Upper lobe of right lung (tissue), 1 donor: ENCODE results near the gene TRIM7. TPM values are rescaled to one million over a fixed set of nuclear protein-coding genes. Genes with fewer than 3 reads are reported as not detected.

Experiments used
- ATAC-seq: fragments of 200-7000 bp; cut with Tn5 transposase; one replicate; pipeline ENCODE4 v1.9.1; 2020; ENCODE audit warnings: mild to moderate bottlenecking, moderate library complexity
- DNase-seq: peaks from one replicate; pipeline ENCODE4 v3.0.0-alpha.2; 2020
- H3K27ac ChIP-seq: fragments of 200-600 bp; one replicate; pipeline ENCODE4 v1.8.0; 2022
- H3K27me3 ChIP-seq: fragments of 200-600 bp; one replicate; pipeline ENCODE4 v1.8.0; 2022; ENCODE audit warnings: mild to moderate bottlenecking
- H3K36me3 ChIP-seq: fragments of 200-600 bp; one replicate; pipeline ENCODE4 v1.8.0; 2022
- H3K4me1 ChIP-seq: fragments of 200-600 bp; one replicate; pipeline ENCODE4 v1.8.0; 2022
- H3K4me3 ChIP-seq: fragments of 200-600 bp; one replicate; pipeline ENCODE4 v1.8.0; 2022; ENCODE audit warnings: mild to moderate bottlenecking
- H3K9me3 ChIP-seq: fragments of 200-600 bp; one replicate; pipeline ENCODE4 v1.8.0; 2022
- CTCF ChIP-seq: fragments of 200-600 bp; IDR thresholded peaks from one replicate; pipeline ENCODE4 v1.8.0; 2022; ENCODE audit warnings: antibody characterized with exemption
- intact Hi-C: fragments of 100-400 bp; cut with DNase I; formaldehyde crosslinking; loops from one replicate; pipeline ENCODE4 v1.11.0; 2022
- total RNA-seq: library from RNA; stranded (reverse); fragmentation: NEBNext Ultra II Directional; extraction: Animal tissue kit (Norgen Biotek cat#: 25700); gene quantifications from one replicate; pipeline ENCODE4 v1.2.1, GENCODE V29; 2021
- donor health status: DM: no; HTN: yes; CAD: no; lungs with severe emphysema.

Gene TRIM7
- total RNA-seq, 1 donor from 2014 or later: 4.9 TPM

DNA sequence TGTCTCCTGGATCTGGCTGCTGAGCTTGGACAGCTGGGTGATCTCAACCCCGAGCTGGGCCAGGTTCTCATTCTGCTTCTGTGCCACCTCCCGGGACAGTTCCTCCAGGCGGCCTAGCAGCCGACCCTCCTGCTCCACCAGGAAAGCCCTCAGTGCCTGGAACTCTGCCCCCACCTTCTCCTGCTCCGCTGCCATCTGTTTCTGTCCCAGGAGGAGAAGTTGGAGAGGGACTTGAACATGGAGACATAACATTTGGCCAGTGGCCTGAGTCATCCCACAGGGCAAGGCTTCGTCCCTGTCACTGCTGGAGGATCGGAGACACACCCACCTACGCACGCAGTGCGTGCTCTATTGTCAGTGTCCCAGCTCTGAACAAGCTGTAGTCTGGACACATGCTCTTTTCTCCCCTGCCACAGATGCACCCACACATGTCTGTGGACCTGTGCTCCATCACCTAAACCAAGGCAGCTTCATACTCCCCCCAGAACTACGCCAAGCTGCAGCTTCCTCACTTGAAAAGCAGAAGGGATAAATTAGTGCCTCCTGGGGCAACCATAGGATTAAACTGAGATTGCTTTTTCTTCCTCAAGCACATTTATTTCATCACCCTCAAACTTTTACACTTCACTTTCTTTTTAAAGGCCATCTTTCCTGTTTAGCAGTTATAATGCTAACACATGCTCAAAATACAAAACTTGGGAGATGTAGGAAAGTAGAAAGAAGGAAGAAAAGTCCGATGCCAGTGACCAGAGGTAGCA is 4.9 kb downstream of the TRIM7 start:
- TF ChIP-seq CTCF: no peak
- intact Hi-C loops: no loop called here
- DNase-seq: no peak
- H3K36me3 ChIP-seq: no peaks in the 10 kb centered on the region
- H3K27ac ChIP-seq: no peak overlapping the region
- ATAC-seq: no peak
- no peaks in the 10 kb centered on the region for H3K27me3 ChIP-seq
- no peaks in the 10 kb centered on the region for H3K9me3 ChIP-seq
- H3K4me1 ChIP-seq: peaks cover 14% of the 10 kb centered on the region
- H3K4me3 ChIP-seq: no peak overlapping the region

GRCh38 chr5:181198905-181199519 is 6.0 kb downstream of the TRIM7 start:
- intact Hi-C loops: no loop called here
- Histone ChIP-seq H3K4me1 (peaks cover 13% of the 10 kb centered on the region), H3K36me3 (no peaks in the 10 kb centered on the region), H3K27ac (no peak overlapping the region), H3K9me3 (no peaks in the 10 kb centered on the region), H3K4me3 (no peak overlapping the region), H3K27me3 (no peaks in the 10 kb centered on the region)
- TF ChIP-seq CTCF: no peak
- ATAC-seq (no peak), DNase-seq (no peak)

GRCh38 chr5:181198106-181198685 is 6.8 kb downstream of the TRIM7 start:
- no peak for TF ChIP-seq CTCF
- Histone ChIP-seq H3K27me3 (no peaks in the 10 kb centered on the region), H3K9me3 (no peaks in the 10 kb centered on the region), H3K4me1 (peaks cover 5% of the 10 kb centered on the region), H3K36me3 (no peaks in the 10 kb centered on the region), H3K4me3 (no peak overlapping the region), H3K27ac (no peak overlapping the region)
- ATAC-seq (no peak), DNase-seq (no peak)
- intact Hi-C loops: no loop called here

GRCh38 chr5:181197326-181197951 is 7.6 kb downstream of the TRIM7 start:
- intact Hi-C loops: no loop called here
- no peak for DNase-seq
- Histone ChIP-seq H3K9me3 (no peaks in the 10 kb centered on the region), H3K4me1 (peaks cover 2% of the 10 kb centered on the region), H3K36me3 (no peaks in the 10 kb centered on the region), H3K4me3 (no peak overlapping the region), H3K27me3 (no peaks in the 10 kb centered on the region), H3K27ac (no peak overlapping the region)
- TF ChIP-seq CTCF: no peak
- no peak for ATAC-seq

- no peak for ATAC-seq
- H3K9me3 ChIP-seq: no peaks in the 10 kb centered on the region
- no peak for DNase-seq
Measured at GRCh38 chr5:181195249-181195761, 9.7 kb downstream of the TRIM7 start.

More at GRCh38 chr5:181195249-181195761, 9.7 kb downstream of the TRIM7 start:
- Histone ChIP-seq H3K4me1 (peaks cover 4% of the 10 kb centered on the region), H3K4me3 (no peak overlapping the region), H3K36me3 (no peaks in the 10 kb centered on the region), H3K27me3 (no peaks in the 10 kb centered on the region), H3K27ac (no peak overlapping the region)
- intact Hi-C loops: no loop called here
- no peak for TF ChIP-seq CTCF
